ENCODE data around the gene MAMDC4. TPM values are rescaled to one million over a fixed set of nuclear protein-coding genes. Genes with fewer than 3 reads are reported as not detected.

Gene MAMDC4
- total and polyA plus RNA-seq, 2 experiments from 2014 or later, result 1.7 to 6.8 TPM

GRCh38 chr9:136832581-136832980 lies 19.6 kb upstream of the MAMDC4 start:
- Histone ChIP-seq H3F3A (replicated peaks; ENCODE audit: low read depth) (peaks cover 5% of the 10 kb centered on the region; the same call in 1 of the 2 replicates), H3K36me3 (ENCODE audit: insufficient read depth) (no peaks in the 10 kb centered on the region), H4K20me1 (replicated peaks; ENCODE audit: insufficient read depth) (0 out of 2 replicates have a peak, but pooled peaks cover 6% of the 10 kb centered on the region), H3K4me2 (no peak overlapping the region), H3K9me2 (ENCODE audit: insufficient read depth) (no peaks in the 10 kb centered on the region), H3K4me1 (ENCODE audit: insufficient read depth) (no peaks in the 10 kb centered on the region), H2AFZ (no peak overlapping the region), H3K79me2 (replicated peaks; ENCODE audit: insufficient read depth) (no peaks in the 10 kb centered on the region), H3K4me3 (no peak overlapping the region), H3K27ac (ENCODE audit: low read depth) (no peak overlapping the region), H3K27me3 (ENCODE audit: insufficient read depth) (no peaks in the 10 kb centered on the region)
- ATAC-seq, result no peak
- H3K27me3 Mint-ChIP-seq (ENCODE audit: insufficient read depth, low read depth, poor library complexity), result peaks cover 12% of the 10 kb centered on the region
- no peak for DNase-seq (ENCODE audit: low spot score)
- no peaks in the 10 kb centered on the region; the same call in 2 of the 3 replicates for H3K9me3 Mint-ChIP-seq
- no peaks in the 10 kb centered on the region for H3K4me1 Mint-ChIP-seq
- peaks cover 33% of the 10 kb centered on the region for H3K36me3 Mint-ChIP-seq (ENCODE audit: low read depth)
- no peak overlapping the region for H3K4me3 Mint-ChIP-seq
- TF ChIP-seq ZNF114 (CRISPR knock-in tag; IDR thresholded peaks at IDR 0.05) (no peak), CTCF (conservative IDR thresholded peaks at IDR 0.05; ENCODE audit: low read depth in 2 of 2) (no peak), ZNF462 (CRISPR knock-in tag; IDR thresholded peaks at IDR 0.05) (no peak), ETS1 (IDR thresholded peaks at IDR 0.05) (no peak), STAT1 (IDR thresholded peaks at IDR 0.05; ENCODE audit: unreplicated experiment) (no peak), EZH2phosphoT487 (IDR thresholded peaks at IDR 0.05; ENCODE audit: unreplicated experiment) (no peak), REST (IDR thresholded peaks at IDR 0.05; ENCODE audit: unreplicated experiment) (no peak), POLR2AphosphoS5 (IDR thresholded peaks at IDR 0.05; ENCODE audit: low read depth) (no peak), EZH2 (IDR thresholded peaks at IDR 0.05; ENCODE audit: low read depth, unreplicated experiment) (no peak), ZNF331 (CRISPR knock-in tag; IDR thresholded peaks at IDR 0.05; ENCODE audit: low read depth) (no peak), NANOG (IDR thresholded peaks at IDR 0.05; ENCODE audit: borderline replicate concordance) (no peak), CREB1 (CRISPR knock-in tag; IDR thresholded peaks at IDR 0.05; ENCODE audit: low read depth) (no peak), JUNB (IDR thresholded peaks at IDR 0.05; ENCODE audit: unreplicated experiment) (no peak)
- no peak overlapping the region for H3K27ac Mint-ChIP-seq

Measured in GM23338 (cell line).